ENCODE results near the gene ADAMTS14. TPM values are rescaled to one million over a fixed set of nuclear protein-coding genes. Genes with fewer than 3 reads are reported as not detected.

ADAMTS14 gene
- total and polyA plus RNA-seq, 4 donors = 0.08 to 2.4 (median 0.37) TPM

DNA sequence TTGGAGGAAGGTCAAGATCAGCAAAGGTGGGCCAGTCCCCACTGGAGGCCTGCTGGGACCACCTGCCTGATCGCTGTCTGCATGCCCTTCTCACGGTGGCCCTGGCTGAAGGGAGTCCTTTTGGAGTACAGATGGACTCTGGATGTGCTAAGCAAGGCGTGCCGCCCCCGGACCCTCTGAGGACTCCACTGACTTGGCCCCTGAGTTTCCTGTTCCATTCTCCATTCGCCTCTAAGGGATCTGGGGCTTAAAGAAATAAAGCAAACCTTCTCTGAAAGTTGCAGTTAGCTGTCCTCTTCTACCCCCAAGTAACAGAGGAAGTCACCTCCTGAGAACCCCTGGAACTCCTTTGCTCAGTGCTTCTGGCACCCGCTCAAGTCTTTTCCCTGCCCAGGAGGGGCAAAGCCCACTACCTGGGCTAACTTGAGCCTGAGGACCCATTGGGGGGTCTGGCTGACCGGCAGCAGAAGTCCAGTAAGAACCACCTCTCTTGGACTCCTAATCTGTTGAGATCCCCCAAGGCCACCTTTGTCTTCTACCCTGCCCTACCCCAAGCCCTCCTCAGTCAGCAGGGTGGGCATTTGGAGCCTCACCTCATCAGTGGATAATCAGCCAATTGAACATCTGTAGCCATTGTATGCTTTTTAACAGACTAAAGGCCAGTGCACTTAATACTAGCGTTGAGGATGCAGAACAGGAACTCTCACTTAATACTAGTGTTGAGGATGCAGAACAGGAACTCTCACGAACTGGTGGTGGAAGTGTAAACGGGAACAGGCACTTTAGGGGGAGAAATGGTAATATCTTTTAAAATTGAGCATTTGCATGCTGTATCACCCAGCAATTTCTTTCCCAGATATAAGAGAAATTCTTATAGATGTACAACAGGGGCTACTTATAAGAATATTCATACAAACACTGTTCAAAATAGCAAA lies 110.7 kb downstream of the ADAMTS14 start:
- Histone ChIP-seq H3K27ac (ENCODE audit: low read depth in 1 of 2, low read length in 2 of 2) (no peak overlapping the region), H3K9me3 (ENCODE audit: control insufficient read depth, low read length) (no peaks in the 10 kb centered on the region), H3K36me3 (ENCODE audit: control insufficient read depth in 1 of 2, insufficient read depth in 2 of 2, low read length in 1 of 2) (no peaks in the 10 kb centered on the region), H3K4me1 (ENCODE audit: control insufficient read depth in 1 of 2, insufficient read depth in 2 of 2, low read length in 2 of 2) (no peaks in the 10 kb centered on the region), H3K4me3 (ENCODE audit: low read length in 2 of 2) (no peak overlapping the region), H3K27me3 (ENCODE audit: control insufficient read depth in 1 of 2, insufficient read depth in 2 of 2, low read length in 1 of 2) (no peaks in the 10 kb centered on the region)
- ATAC-seq (ENCODE audit: low FRiP score) (no peak), DNase-seq (peak in 1 of 2 donors; percentile 72)
- intact Hi-C loops (cut with DNase I) = no loop called here
- WGBS, 2 donors = 87% methylated on average over 11 of the region's 11 CpGs

DNA sequence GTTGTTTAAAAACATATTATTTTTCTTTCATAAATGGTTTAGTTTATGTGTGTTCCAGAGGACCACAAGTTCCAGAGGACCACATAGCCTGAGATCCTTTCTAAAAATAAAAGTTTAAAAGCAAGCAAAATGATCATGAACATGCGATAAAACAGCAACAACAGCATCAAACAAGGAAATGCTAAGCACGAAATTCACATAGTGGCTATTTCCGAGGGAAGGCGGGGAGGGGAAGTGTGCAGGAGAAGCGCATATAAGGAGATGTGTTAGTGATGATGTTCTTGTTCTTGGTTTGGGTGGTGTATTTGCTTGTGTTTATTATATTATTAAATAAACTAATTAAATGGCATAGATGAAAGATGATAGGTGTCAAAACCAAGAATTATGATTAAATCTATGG lies 111.7 kb downstream of the ADAMTS14 start:
- 84 to 86% methylated on average over 5 of the region's 5 CpGs for WGBS, 2 donors
- no peak for DNase-seq
- intact Hi-C loops (cut with DNase I) = no loop called here

DNA sequence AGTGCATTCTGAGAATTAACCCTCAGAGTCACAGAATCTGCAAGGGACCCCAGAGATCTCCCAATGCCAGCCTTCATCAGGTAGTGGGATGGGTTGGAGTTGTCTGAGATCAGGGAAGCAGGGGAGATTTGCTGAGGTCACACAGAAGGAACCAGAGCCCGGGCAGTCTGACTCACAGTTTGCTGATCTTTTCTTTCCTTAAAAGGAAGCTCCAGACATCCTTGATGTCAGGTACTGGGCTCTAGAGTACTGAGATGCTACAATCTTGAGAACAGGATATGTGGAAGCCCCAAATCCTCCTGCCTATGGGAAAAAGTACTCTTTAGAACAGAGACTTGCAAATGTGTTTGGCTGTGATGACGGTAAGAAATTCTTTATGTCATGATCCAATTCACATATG lies 112.2 kb downstream of the ADAMTS14 start:
- no peaks in the 10 kb centered on the region for H3K36me3 ChIP-seq (ENCODE audit: control insufficient read depth in 1 of 2, insufficient read depth in 2 of 2, low read length in 1 of 2)

More for the DNA sequence above, 111.7 kb downstream of the ADAMTS14 start:
- H3K9me3 ChIP-seq (ENCODE audit: control insufficient read depth, low read length) = no peaks in the 10 kb centered on the region
- no peaks in the 10 kb centered on the region for H3K4me1 ChIP-seq (ENCODE audit: control insufficient read depth in 1 of 2, insufficient read depth in 2 of 2, low read length in 2 of 2)
- no peaks in the 10 kb centered on the region for H3K27me3 ChIP-seq (ENCODE audit: control insufficient read depth in 1 of 2, insufficient read depth in 2 of 2, low read length in 1 of 2)
- H3K4me3 ChIP-seq (ENCODE audit: low read length in 2 of 2) = no peak overlapping the region
- no peak overlapping the region for H3K27ac ChIP-seq (ENCODE audit: low read depth in 1 of 2, low read length in 2 of 2)
- ATAC-seq (ENCODE audit: low FRiP score) = no peak
- H3K36me3 ChIP-seq (ENCODE audit: control insufficient read depth in 1 of 2, insufficient read depth in 2 of 2, low read length in 1 of 2) = no peaks in the 10 kb centered on the region

DNA sequence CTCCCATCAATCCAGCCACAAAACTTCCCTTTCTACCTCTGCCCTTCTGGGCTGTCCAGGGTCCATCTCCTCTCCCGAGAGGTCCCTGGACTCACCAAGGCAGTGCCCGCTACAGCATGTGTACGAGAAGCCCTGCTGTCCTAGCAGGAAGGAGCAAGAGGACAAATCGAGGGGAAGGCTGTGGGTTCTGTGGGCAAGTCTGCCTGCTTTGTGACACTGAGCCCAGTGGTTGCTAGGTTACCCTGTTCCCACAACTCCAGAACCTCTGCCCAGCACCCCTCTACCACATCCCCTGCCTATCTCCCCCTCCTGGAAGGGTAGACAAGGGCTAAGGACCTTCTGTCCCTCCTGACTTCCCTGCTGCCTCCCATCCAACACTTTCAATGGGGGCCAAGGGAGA lies 112.9 kb downstream of the ADAMTS14 start, which contains the start of gene TBATA:
TSS of gene TBATA (minus strand) at position 188 of the 400 bp plus-strand sequence. CDS start 1,998 bp downstream, outside the sequence.
- DNase-seq (no peak), ATAC-seq (ENCODE audit: low FRiP score) (no peak)
- Histone ChIP-seq H3K27me3 (ENCODE audit: control insufficient read depth in 1 of 2, insufficient read depth in 2 of 2, low read length in 1 of 2) (no peaks in the 10 kb centered on the region), H3K4me3 (ENCODE audit: low read length in 2 of 2) (no peak within 1 kb of the TSS), H3K4me1 (ENCODE audit: control insufficient read depth in 1 of 2, insufficient read depth in 2 of 2, low read length in 2 of 2) (no peaks in the 10 kb centered on the region), H3K27ac (ENCODE audit: low read depth in 1 of 2, low read length in 2 of 2) (no peak within 1 kb of the TSS), H3K9me3 (ENCODE audit: control insufficient read depth, low read length) (no peaks in the 10 kb centered on the region), H3K36me3 (ENCODE audit: control insufficient read depth in 1 of 2, insufficient read depth in 2 of 2, low read length in 1 of 2) (no peaks in the 10 kb centered on the region)
- intact Hi-C loops (cut with DNase I) = no loop called here
- 86 to 88% methylated on average over 4 of the region's 4 CpGs for WGBS, 2 donors

More for the DNA sequence above, 112.2 kb downstream of the ADAMTS14 start:
- H3K27me3 ChIP-seq (ENCODE audit: control insufficient read depth in 1 of 2, insufficient read depth in 2 of 2, low read length in 1 of 2) = no peaks in the 10 kb centered on the region
- H3K9me3 ChIP-seq (ENCODE audit: control insufficient read depth, low read length) = no peaks in the 10 kb centered on the region
- ATAC-seq (ENCODE audit: low FRiP score) (no peak), DNase-seq (no peak)
- H3K27ac ChIP-seq (ENCODE audit: low read depth in 1 of 2, low read length in 2 of 2) = no peak overlapping the region
- 74 to 86% methylated on average over 2 of the region's 2 CpGs for WGBS, 2 donors
- H3K4me3 ChIP-seq (ENCODE audit: low read length in 2 of 2) = no peak overlapping the region
- H3K4me1 ChIP-seq (ENCODE audit: control insufficient read depth in 1 of 2, insufficient read depth in 2 of 2, low read length in 2 of 2) = no peaks in the 10 kb centered on the region
- intact Hi-C loops (cut with DNase I) = no loop called here

DNA sequence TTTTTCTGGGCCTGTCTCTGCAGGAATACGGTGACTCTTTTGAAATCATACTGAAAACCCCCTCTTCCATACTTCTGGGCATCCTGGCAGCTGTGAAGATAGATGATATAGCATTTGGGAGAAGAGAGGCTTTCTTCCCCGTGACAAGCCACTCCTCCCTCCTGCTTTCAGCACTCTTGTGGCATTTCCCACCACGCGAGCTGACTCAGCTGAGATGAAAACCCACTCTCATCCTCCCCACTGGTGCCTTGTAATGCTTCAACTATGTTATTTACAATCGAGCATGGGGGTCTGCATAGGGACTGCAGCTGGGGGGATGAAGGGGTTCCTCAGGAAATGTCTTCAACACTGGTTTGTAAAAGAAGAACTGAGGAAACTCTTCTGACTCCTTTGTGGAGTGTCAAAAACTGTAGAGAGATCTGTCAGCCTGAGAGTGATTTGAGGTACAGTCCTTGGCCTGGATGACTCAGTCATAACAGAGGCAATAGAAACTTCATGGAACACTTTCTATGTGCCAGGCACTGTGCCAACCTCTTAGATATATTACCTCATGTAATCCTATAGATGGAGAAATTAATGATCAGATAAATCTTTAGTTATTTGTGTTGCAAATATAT lies 114.6 kb downstream of the ADAMTS14 start:
- DNase-seq (no peak), ATAC-seq (ENCODE audit: low FRiP score) (no peak)
- H3K9me3 ChIP-seq (ENCODE audit: control insufficient read depth, low read length) = no peaks in the 10 kb centered on the region
- WGBS, 2 donors = 63 to 77% methylated on average over 5 of the region's 5 CpGs
- H3K27me3 ChIP-seq (ENCODE audit: control insufficient read depth in 1 of 2, insufficient read depth in 2 of 2, low read length in 1 of 2) = no peaks in the 10 kb centered on the region
- H3K4me3 ChIP-seq (ENCODE audit: low read length in 2 of 2) = no peak overlapping the region
- intact Hi-C loops (cut with DNase I) = no loop called here
- no peaks in the 10 kb centered on the region for H3K36me3 ChIP-seq (ENCODE audit: control insufficient read depth in 1 of 2, insufficient read depth in 2 of 2, low read length in 1 of 2)
- no peak overlapping the region for H3K27ac ChIP-seq (ENCODE audit: low read depth in 1 of 2, low read length in 2 of 2)
- no peaks in the 10 kb centered on the region for H3K4me1 ChIP-seq (ENCODE audit: control insufficient read depth in 1 of 2, insufficient read depth in 2 of 2, low read length in 2 of 2)

DNA sequence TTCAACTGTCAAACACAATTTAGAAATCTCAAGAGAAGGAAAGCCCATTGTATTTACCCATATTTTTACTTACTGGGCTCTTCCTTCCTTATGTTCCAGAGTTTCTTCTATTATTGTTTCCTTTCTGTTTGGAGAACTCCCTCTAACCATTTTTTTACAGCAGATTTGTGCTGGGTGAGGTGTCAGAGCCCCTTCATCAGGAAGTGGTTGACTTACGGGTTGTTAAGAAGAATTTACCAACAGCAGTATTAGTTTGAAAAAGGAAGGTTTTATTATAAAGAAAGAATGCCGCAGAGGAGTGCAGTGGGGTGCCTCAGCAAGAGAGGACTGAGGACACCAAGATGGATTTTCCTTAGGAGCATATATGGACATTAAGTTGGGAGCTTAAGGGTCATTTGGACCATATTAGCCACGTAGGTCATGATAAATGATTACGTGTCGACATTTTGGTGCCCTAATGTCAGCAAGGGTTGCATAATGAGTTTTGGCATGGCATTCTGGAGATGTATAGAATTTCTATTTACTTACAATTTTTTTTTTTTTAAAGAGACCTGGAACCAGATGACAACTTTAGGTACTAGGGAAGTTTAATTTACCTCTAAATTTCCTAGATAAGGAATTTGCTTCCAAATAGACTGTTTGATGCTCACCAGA lies 119.2 kb downstream of the ADAMTS14 start:
- peak overlapping the region in 1 of 2 donors; percentile 10 for H3K4me3 ChIP-seq (ENCODE audit: low read length in 2 of 2)
- DNase-seq = no peak

DNA sequence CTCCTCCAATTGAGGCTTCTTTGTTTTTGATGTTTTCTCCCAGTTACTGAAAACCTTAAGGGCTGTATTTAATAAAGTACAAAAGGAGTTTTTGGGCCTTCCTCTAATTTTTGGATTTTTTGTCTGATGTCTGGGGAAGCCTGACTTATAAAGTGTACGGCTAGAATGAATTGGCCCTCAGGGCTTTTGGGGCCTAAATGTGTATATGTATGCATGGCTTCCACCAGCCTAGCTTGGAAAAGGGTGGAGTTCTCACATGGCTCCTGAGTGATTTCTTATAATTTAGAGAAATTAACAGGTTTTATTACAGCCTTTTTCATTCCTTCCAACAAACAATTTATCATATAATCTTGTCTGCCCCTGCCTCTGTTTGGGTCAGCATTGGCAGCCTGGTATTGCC lies 123.3 kb downstream of the ADAMTS14 start:
- H3K27ac ChIP-seq (ENCODE audit: low read depth in 1 of 2, low read length in 2 of 2) = no peak overlapping the region
- H3K4me3 ChIP-seq (ENCODE audit: low read length in 2 of 2) = no peak overlapping the region
- no peaks in the 10 kb centered on the region for H3K36me3 ChIP-seq (ENCODE audit: control insufficient read depth in 1 of 2, insufficient read depth in 2 of 2, low read length in 1 of 2)
- H3K4me1 ChIP-seq (ENCODE audit: control insufficient read depth in 1 of 2, insufficient read depth in 2 of 2, low read length in 2 of 2) = no peaks in the 10 kb centered on the region
- no peaks in the 10 kb centered on the region for H3K27me3 ChIP-seq (ENCODE audit: control insufficient read depth in 1 of 2, insufficient read depth in 2 of 2, low read length in 1 of 2)
- DNase-seq (no peak), ATAC-seq (ENCODE audit: low FRiP score) (no peak)
- 94 to 96% methylated on average over 1 of the region's 1 CpG for WGBS, 2 donors
- no peaks in the 10 kb centered on the region for H3K9me3 ChIP-seq (ENCODE audit: control insufficient read depth, low read length)
- intact Hi-C loops (cut with DNase I) = no loop called here

More for the DNA sequence above, 119.2 kb downstream of the ADAMTS14 start:
- intact Hi-C loops (cut with DNase I) = no loop called here
- Histone ChIP-seq H3K27ac (ENCODE audit: low read depth in 1 of 2, low read length in 2 of 2) (no peak overlapping the region), H3K4me1 (ENCODE audit: control insufficient read depth in 1 of 2, insufficient read depth in 2 of 2, low read length in 2 of 2) (no peaks in the 10 kb centered on the region), H3K9me3 (ENCODE audit: control insufficient read depth, low read length) (no peaks in the 10 kb centered on the region), H3K36me3 (ENCODE audit: control insufficient read depth in 1 of 2, insufficient read depth in 2 of 2, low read length in 1 of 2) (no peaks in the 10 kb centered on the region), H3K27me3 (ENCODE audit: control insufficient read depth in 1 of 2, insufficient read depth in 2 of 2, low read length in 1 of 2) (no peaks in the 10 kb centered on the region)
- 71 to 84% methylated on average over 5 of the region's 5 CpGs for WGBS, 2 donors
- no peak for ATAC-seq (ENCODE audit: low FRiP score)

DNA sequence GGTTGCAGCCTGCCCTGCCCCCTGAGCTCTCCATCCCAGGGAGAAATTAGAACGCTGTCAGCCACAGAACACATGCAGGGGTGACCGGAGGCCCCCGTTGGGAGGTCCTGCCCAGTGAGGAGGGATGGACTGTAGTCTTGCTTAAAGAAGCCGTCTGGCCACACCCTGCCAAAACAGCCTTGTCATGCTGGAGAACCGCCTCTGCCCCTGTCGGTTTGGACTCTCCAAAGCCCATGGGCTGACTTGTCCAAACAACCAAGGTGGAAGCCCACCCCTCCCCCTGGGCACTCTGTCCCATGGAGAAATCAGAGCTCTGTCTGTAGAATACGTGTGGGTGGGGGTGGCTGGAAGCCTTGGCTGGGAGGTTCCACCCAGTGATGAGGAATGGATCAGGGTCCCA lies 125.5 kb downstream of the ADAMTS14 start:
- H3K27ac ChIP-seq (ENCODE audit: low read depth in 1 of 2, low read length in 2 of 2) = no peak overlapping the region
- no peaks in the 10 kb centered on the region for H3K4me1 ChIP-seq (ENCODE audit: control insufficient read depth in 1 of 2, insufficient read depth in 2 of 2, low read length in 2 of 2)
- H3K9me3 ChIP-seq (ENCODE audit: control insufficient read depth, low read length) = no peaks in the 10 kb centered on the region
- no peak overlapping the region for H3K4me3 ChIP-seq (ENCODE audit: low read length in 2 of 2)
- H3K27me3 ChIP-seq (ENCODE audit: control insufficient read depth in 1 of 2, insufficient read depth in 2 of 2, low read length in 1 of 2) = no peaks in the 10 kb centered on the region
- WGBS, 2 donors = 75% methylated on average over 7 of the region's 7 CpGs
- intact Hi-C loops (cut with DNase I) = no loop called here
- DNase-seq (no peak), ATAC-seq (ENCODE audit: low FRiP score) (no peak)
- no peaks in the 10 kb centered on the region for H3K36me3 ChIP-seq (ENCODE audit: control insufficient read depth in 1 of 2, insufficient read depth in 2 of 2, low read length in 1 of 2)

Data from aorta (tissue), 5 donors.